ENCODE measurements around the gene TRIM17. TPM values are rescaled to one million over a fixed set of nuclear protein-coding genes. Genes with fewer than 3 reads are reported as not detected.

The TRIM17 gene
- total and polyA plus RNA-seq, 2 experiments from 2014 or later = 0.86 to 1.1 TPM

DNA sequence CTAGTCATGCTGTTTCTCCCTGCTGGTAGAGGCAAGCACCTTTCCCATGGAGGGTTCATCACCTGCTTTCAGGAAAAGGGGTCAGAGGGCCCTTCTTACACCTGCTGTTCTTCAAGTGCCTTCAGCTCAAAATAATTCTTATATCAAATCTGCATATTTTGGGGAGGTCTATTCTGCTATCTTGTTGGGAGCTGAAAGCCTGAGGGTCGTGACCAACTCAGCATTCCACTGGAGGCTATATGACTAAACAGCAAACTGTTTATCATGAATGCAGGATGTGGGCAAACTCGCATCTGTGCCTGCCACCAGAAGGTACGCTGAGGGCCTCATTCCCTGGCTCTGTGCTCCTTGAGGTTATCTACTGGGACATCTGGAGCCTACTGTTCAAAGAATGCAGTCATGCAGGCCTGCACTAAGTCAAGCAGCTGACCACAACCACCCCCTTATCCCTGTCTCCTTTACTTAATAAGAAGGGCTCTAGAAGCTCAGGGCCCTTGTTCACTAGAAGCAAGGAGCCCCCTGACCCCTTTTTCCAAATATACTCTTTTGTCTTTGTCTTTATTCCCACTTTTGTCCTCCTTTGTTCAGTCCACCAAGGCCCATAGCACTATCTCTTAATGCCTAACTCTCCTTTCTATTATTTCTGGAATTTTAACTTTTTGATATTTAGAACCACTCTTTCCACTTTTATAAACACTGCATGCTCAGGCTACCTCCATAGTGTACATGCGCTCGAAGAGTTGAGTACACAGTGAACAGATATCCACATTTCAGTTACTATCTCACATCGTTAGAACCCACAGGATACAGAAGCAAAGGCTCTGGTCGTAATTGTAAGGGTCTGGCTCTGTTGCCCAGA is 4.5 kb upstream of the TRIM17 start:
- DNase-seq (ENCODE audit: low spot score) = no peak
- ATAC-seq = no peak
- H3K79me2 ChIP-seq (replicated peaks; ENCODE audit: insufficient read depth) = no peaks in the 10 kb centered on the region
- H3K4me3 Mint-ChIP-seq = no peak overlapping the region
- no peaks in the 10 kb centered on the region for H4K20me1 ChIP-seq (replicated peaks; ENCODE audit: insufficient read depth)
- H3K9me3 Mint-ChIP-seq = no peaks in the 10 kb centered on the region
- H3K4me3 ChIP-seq = no peak overlapping the region
- H3F3A ChIP-seq (replicated peaks; ENCODE audit: low read depth) = no peaks in the 10 kb centered on the region
- H3K4me1 Mint-ChIP-seq = peaks cover 11% of the 10 kb centered on the region; the same call in 2 of the 3 replicates
- no peak overlapping the region for H2AFZ ChIP-seq
- H3K36me3 ChIP-seq (ENCODE audit: insufficient read depth) = no peaks in the 10 kb centered on the region
- H3K27me3 ChIP-seq (ENCODE audit: insufficient read depth) = peaks cover 78% of the 10 kb centered on the region
- no peak overlapping the region for H3K27ac Mint-ChIP-seq
- 0 out of 3 replicates have a peak, but pooled peaks cover under 1% of the 10 kb centered on the region for H3K36me3 Mint-ChIP-seq (ENCODE audit: low read depth)
- no peaks in the 10 kb centered on the region for H3K9me2 ChIP-seq (ENCODE audit: insufficient read depth)
- peaks cover 41% of the 10 kb centered on the region for H3K27me3 Mint-ChIP-seq (ENCODE audit: insufficient read depth, low read depth, poor library complexity)
- no peak overlapping the region for H3K4me2 ChIP-seq
- no peak overlapping the region for H3K27ac ChIP-seq (ENCODE audit: low read depth)
- TF ChIP-seq ZNF462 (CRISPR knock-in tag; IDR thresholded peaks at IDR 0.05) = no peak
- H3K4me1 ChIP-seq (ENCODE audit: insufficient read depth) = peaks cover 11% of the 10 kb centered on the region; the same call in 1 of the 2 replicates

DNA sequence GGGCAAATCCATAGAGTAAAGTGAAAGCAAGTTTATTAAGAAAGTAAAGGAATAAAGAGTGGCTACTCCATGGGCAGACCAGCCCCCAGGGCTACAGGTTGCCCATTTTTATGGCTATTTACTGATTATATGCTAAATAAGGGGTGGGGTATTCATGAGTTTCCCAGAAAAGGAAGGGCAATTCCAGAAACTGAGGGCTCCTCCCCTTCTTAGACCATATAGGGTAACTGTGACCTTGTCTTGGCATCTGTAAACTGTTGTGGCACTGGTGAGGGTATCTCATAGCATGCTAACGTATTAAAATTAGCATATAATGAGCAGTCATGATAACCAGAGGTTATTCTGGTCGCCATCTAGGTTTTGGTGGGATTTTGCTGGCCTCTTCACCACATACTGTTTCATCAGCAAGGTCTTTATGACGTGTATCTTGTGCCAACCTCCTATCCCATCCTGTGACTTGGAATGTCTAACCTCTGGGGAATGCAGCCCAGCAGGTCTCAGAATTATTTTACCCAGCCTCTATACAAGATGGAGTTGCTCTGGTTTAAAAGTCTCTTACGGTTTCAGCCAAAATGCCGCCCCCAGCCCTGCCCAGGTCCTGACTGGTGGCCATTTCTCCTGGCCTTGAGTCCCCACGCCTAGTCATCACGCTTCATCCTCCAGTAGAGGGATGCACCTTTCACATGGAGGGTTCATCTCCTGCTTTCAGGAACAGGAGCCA is 982 bp upstream of the TRIM17 start:
- H3K4me1 ChIP-seq (ENCODE audit: insufficient read depth) = peaks cover 17% of the 10 kb centered on the region; the same call in 1 of the 2 replicates
- H3F3A ChIP-seq (replicated peaks; ENCODE audit: low read depth) = 0 out of 2 replicates have a peak, but pooled peaks cover 8% of the 10 kb centered on the region
- DNase-seq (ENCODE audit: low spot score) (no peak), ATAC-seq (no peak)
- no peaks in the 10 kb centered on the region for H3K9me3 Mint-ChIP-seq
- no peaks in the 10 kb centered on the region for H3K79me2 ChIP-seq (replicated peaks; ENCODE audit: insufficient read depth)
- H3K36me3 ChIP-seq (ENCODE audit: insufficient read depth) = no peaks in the 10 kb centered on the region
- no peak overlapping the region for H2AFZ ChIP-seq
- peaks cover 62% of the 10 kb centered on the region for H3K27me3 Mint-ChIP-seq (ENCODE audit: insufficient read depth, low read depth, poor library complexity)
- H3K27me3 ChIP-seq (ENCODE audit: insufficient read depth) = peaks cover 91% of the 10 kb centered on the region
- peak overlapping the region; percentile 93 for H3K4me2 ChIP-seq
- peaks cover 4% of the 10 kb centered on the region for H4K20me1 ChIP-seq (replicated peaks; ENCODE audit: insufficient read depth)
- H3K27ac ChIP-seq (ENCODE audit: low read depth) = no peak overlapping the region
- peaks cover 21% of the 10 kb centered on the region; the same call in 2 of the 3 replicates for H3K4me1 Mint-ChIP-seq
- peak overlapping the region; percentile 72 for H3K4me3 ChIP-seq
- TF ChIP-seq CREB1 (CRISPR knock-in tag; IDR thresholded peaks at IDR 0.05; ENCODE audit: low read depth) (no peak), STAT1 (IDR thresholded peaks at IDR 0.05; ENCODE audit: unreplicated experiment) (no peak), ETS1 (IDR thresholded peaks at IDR 0.05) (no peak)
- no peak overlapping the region for H3K27ac Mint-ChIP-seq
- H3K4me3 Mint-ChIP-seq = peak overlapping the region; percentile 67; the same call in 2 of the 3 replicates
- no peaks in the 10 kb centered on the region for H3K36me3 Mint-ChIP-seq (ENCODE audit: low read depth)
- H3K9me2 ChIP-seq (ENCODE audit: insufficient read depth) = no peaks in the 10 kb centered on the region
